Measurements from ENCODE around the gene CDH13. TPM values are rescaled to one million over a fixed set of nuclear protein-coding genes. Genes with fewer than 3 reads are reported as not detected.

CDH13 gene
- total and polyA plus RNA-seq, 2 of the 8 experiments (the other 6 are each of a cell fraction or from before 2014, with no cell fraction given), result 2.3 to 2.4 TPM

- DNase-seq (ENCODE audit: low read depth in 1 of 2, low spot score in 2 of 2), result no peak
- ChIA-PET CTCF (ENCODE audit: partially characterized antibody) (interaction anchor here (1.0 to 2.0 kb wide), 6 partner anchors 11 to 68 kb away, joined by 3 to 11 read pairs (median 4); no protein-coding TSS in a partner anchor), POLR2A (ENCODE audit: partially characterized antibody) (no interaction called here)
- Histone ChIP-seq H3K14ac (ENCODE audit: insufficient read length) (no peak overlapping the region), H3K27me3 (replicated peaks in 1 of 4; ENCODE audit: control insufficient read depth in 3 of 4, extremely low read depth in 1 of 4, insufficient read depth in 3 of 4, low read length in 3 of 4) (no peaks in the 10 kb centered on the region), H3K4me2 (ENCODE audit: insufficient read depth in 1 of 2, low read depth in 2 of 2, low read length in 2 of 2) (no peak overlapping the region), H2AFZ (ENCODE audit: low read length) (no peak overlapping the region), H3K18ac (ENCODE audit: extremely low read depth, low read length) (no peak overlapping the region), H3K79me1 (ENCODE audit: low read depth, low read length) (no peaks in the 10 kb centered on the region), H4K91ac (replicated peaks; ENCODE audit: insufficient read length, low read length) (no peak overlapping the region), H4K20me1 (replicated peaks in 1 of 2; ENCODE audit: control insufficient read depth in 1 of 2, insufficient read depth in 2 of 2, low read length in 2 of 2) (no peaks in the 10 kb centered on the region), H4K8ac (ENCODE audit: extremely low read depth, insufficient read depth, low read length) (no peak overlapping the region), H3K4me1 (replicated peaks in 1 of 4; ENCODE audit: control insufficient read depth in 3 of 4, insufficient read depth in 4 of 4, low read length in 3 of 4) (peaks cover 0 to 2% (median 0%) of the 10 kb centered on the region in 4 experiments; a peak in 1 of 7 replicates), H2BK5ac (ENCODE audit: low read depth, low read length) (no peak overlapping the region), H3K23ac (ENCODE audit: insufficient read length) (no peak overlapping the region), H2BK12ac (ENCODE audit: low read depth, low read length) (no peak overlapping the region), H3K56ac (replicated peaks; ENCODE audit: insufficient read length, low read depth, low read length) (no peak overlapping the region), H4K5ac (ENCODE audit: insufficient read length, low read depth, low read length) (no peak overlapping the region), H2BK15ac (ENCODE audit: low read length) (no peak overlapping the region), H3K4me3 (ENCODE audit: extremely low read depth in 1 of 4, insufficient read depth in 2 of 4, low read depth in 3 of 4, low read length in 4 of 4) (no peak overlapping the region), H3K23me2 (ENCODE audit: low read depth, low read length) (no peaks in the 10 kb centered on the region), H2BK20ac (ENCODE audit: low read length) (no peak overlapping the region), H3K36me3 (ENCODE audit: control insufficient read depth in 2 of 4, insufficient read depth in 4 of 4, low read length in 3 of 4) (no peaks in the 10 kb centered on the region), H3K4ac (replicated peaks; ENCODE audit: insufficient read length, low read depth, low read length) (no peak overlapping the region), H2BK120ac (replicated peaks; ENCODE audit: low read depth, low read length) (no peak overlapping the region), H3K9ac (replicated peaks in 1 of 4; ENCODE audit: extremely low read depth in 1 of 4, low read depth in 3 of 4, low read length in 3 of 4) (no peak overlapping the region), H3K79me2 (ENCODE audit: control insufficient read depth in 1 of 2, insufficient read depth in 2 of 2, low read length in 2 of 2) (no peaks in the 10 kb centered on the region), H2AK5ac (ENCODE audit: low read depth, low read length) (no peak overlapping the region), H3K27ac (ENCODE audit: low read depth, low read length) (no peak overlapping the region), H3K9me3 (ENCODE audit: insufficient read depth in 2 of 2, low read depth in 1 of 2, low read length in 1 of 2) (no peaks in the 10 kb centered on the region)
- WGBS, 2 experiments (ENCODE audit: extremely low coverage in 1 of 2, insufficient coverage in 1 of 2, insufficient read length in 1 of 2, insufficient replicate concordance in 2 of 2, low coverage in 1 of 2, low lambda C conversion rate in 2 of 2, missing lambda C conversion rate in 1 of 2), result 87% methylated on average over 2 of the region's 3 CpGs; no CpG with 5 or more reads in 1 of the 2 experiments
- TF ChIP-seq HDAC2 (IDR thresholded peaks at IDR 0.05; ENCODE audit: borderline replicate concordance in 1 of 2, low read depth in 2 of 2, low read length in 2 of 2) (no peak), KDM5A (IDR thresholded peaks at IDR 0.05; ENCODE audit: low read length) (no peak), EGR1 (IDR thresholded peaks at IDR 0.05; ENCODE audit: borderline replicate concordance, low read depth, low read length) (no peak), POLR2AphosphoS5 (IDR thresholded peaks at IDR 0.05; ENCODE audit: low read depth, low read length) (no peak), ZNF274 (IDR thresholded peaks at IDR 0.05; ENCODE audit: borderline replicate concordance, extremely low read depth, low read length) (no peak), CBX8 (IDR thresholded peaks at IDR 0.05; ENCODE audit: borderline replicate concordance, low read depth, low read length) (no peak), BACH1 (IDR thresholded peaks at IDR 0.05; ENCODE audit: low read length) (no peak), KDM4A (IDR thresholded peaks at IDR 0.05; ENCODE audit: low read depth, low read length, severe bottlenecking) (no peak), JUN (IDR thresholded peaks at IDR 0.05; ENCODE audit: low read depth, low read length) (no peak), MAFK (IDR thresholded peaks at IDR 0.05; ENCODE audit: low read depth, low read length) (no peak), SIN3A (conservative IDR thresholded peaks at IDR 0.05 in 1 of 2, IDR thresholded peaks at IDR 0.05 in 1 of 2; ENCODE audit: low read depth in 1 of 2, low read length in 2 of 2) (no peak)
- no peak for FAIRE-seq
These were observed 45.9 kb downstream of the CDH13 start for GRCh38 chr16:82672676-82673075.
